Measurements from ENCODE around the gene PPT2.
"Not testable (repeated sequence)": the region's sequence is repeated elsewhere in the genome, so short reads cannot be mapped to it uniquely, and the experiment has no call there.

PPT2 gene

GRCh38 chr6:32190911-32191677, 37.2 kb downstream of the PPT2 start:
- DNase-seq = no peak

GRCh38 chr6:32191696-32192607, 38.0 kb downstream of the PPT2 start:
- DNase-seq = no peak

GRCh38 chr6:32192608-32193039, 38.7 kb downstream of the PPT2 start, which contains the start of gene GPSM3:
TSS of gene GPSM3 (minus strand) at chr6:32192643. CDS start at chr6:32192513, 130 bp downstream.
- no peak for DNase-seq

GRCh38 chr6:32193096-32193495, 39.2 kb downstream of the PPT2 start:
- DNase-seq = not testable (repeated sequence)

- no peak for DNase-seq
Measured at GRCh38 chr6:32194388-32194787, 40.4 kb downstream of the PPT2 start.

GRCh38 chr6:32194825-32195651, 41.1 kb downstream of the PPT2 start:
- no peak for DNase-seq

GRCh38 chr6:32195652-32195901, 41.6 kb downstream of the PPT2 start:
- DNase-seq = peak; percentile 95

GRCh38 chr6:32195902-32196681, 42.2 kb downstream of the PPT2 start:
- peak; percentile 22 for DNase-seq

- no peak for DNase-seq
Measured at GRCh38 chr6:32196682-32197616, 43.0 kb downstream of the PPT2 start.

- DNase-seq = no peak
Measured at GRCh38 chr6:32198345-32198696, 44.4 kb downstream of the PPT2 start.

- DNase-seq = no peak
Measured at GRCh38 chr6:32198866-32199265, 44.9 kb downstream of the PPT2 start.

GRCh38 chr6:32200711-32201475, 47.0 kb downstream of the PPT2 start:
- DNase-seq = no peak

GRCh38 chr6:32202186-32202585, 48.2 kb downstream of the PPT2 start:
- DNase-seq = no peak

- no peak for DNase-seq
Measured at GRCh38 chr6:32203426-32204267, 49.7 kb downstream of the PPT2 start.

- no peak for DNase-seq
Measured at GRCh38 chr6:32204268-32204715, 50.4 kb downstream of the PPT2 start.

GRCh38 chr6:32208996-32209395, 55.1 kb downstream of the PPT2 start:
- no peak for DNase-seq

- DNase-seq = no peak
Measured at GRCh38 chr6:32210191-32210601, 56.3 kb downstream of the PPT2 start.

- DNase-seq = not testable (repeated sequence)
Measured at GRCh38 chr6:32211432-32211831, 57.5 kb downstream of the PPT2 start.

- DNase-seq = no peak
Measured at GRCh38 chr6:32212076-32212760, 58.3 kb downstream of the PPT2 start.

Data from NCI-H1694 (cell line).